COLO829 (cell line): Measurements from ENCODE around the gene ZNF207.
"Not testable (repeated sequence)": the region's sequence is repeated elsewhere in the genome, so short reads cannot be mapped to it uniquely, and the experiment has no call there.

Source experiments
- DNase-seq: peaks from one replicate; pipeline ENCODE4 v3.0.0; 2012; ENCODE audit warnings: low spot score

ZNF207 gene

DNA sequence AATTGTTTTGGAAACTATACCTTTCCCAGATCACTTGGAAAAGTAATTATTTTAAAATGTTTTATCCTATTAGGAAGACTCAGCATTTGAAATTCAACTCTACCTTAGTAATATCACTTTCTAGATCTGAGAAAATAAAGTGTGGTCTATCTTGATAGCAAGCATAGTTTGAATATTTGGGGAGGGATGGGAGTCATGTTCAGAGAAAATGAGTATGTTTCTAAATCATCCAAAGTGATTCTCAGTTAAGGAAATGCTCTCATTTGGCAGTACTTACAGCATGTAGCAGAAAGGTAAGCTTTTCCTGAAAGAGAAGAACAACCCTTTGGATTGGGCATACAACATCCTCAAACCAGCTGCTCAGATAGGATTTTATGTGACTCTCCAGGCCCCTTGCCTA, 14.9 kb upstream of the ZNF207 start:
- DNase-seq, result no peak

DNA sequence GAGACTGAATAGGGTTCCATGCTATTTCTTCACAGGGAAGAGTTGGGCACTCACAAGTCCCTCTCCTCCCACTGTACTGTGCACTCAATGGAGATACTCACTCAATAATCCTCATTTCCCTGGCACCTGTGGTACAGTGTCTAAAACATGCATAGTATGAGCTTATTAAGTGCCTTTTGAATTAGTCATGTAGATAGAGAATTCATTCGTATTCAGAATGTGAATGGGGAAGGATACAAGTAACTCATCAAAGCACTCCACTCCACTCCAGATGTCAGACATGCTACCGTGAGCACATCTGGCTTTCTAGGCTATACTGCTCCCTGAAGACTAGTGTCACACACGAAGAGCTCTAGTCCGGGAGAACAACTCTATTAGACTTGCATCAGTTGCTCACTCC, 14.3 kb upstream of the ZNF207 start:
- no peak for DNase-seq

DNA sequence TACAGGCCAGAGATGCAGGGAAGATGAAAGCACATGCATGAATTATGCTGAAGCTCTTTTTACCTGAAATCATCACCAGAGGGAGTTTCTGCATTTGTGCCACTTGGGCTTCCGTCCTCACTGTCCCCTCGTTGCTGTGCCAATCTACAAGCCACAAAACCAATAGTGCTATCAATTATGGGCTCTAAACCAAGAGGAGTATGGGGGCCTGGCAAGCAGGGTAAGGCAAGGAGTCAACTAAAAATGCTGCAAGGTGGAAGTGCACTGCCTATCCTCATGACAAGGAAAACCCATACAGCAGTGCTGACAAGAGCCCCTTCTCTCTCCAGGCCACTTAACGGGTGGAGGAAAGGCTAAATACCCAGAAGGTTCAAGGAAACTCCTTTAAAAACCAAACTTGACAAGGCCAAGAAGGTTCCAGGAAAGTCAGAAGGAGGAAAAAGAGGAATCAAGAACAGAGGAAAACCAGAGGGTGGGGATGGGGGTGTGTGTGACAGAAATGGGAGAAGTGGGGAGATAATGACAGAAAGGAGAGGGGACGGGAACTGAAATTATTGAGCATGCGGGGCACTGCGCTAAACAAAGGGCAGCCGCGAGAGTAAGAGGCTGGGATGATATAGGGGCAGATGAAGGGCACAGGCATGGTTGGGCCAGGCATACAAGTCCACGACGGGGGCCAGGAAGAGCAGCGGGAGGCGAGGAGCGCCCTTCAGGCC, 8.7 kb upstream of the ZNF207 start:
- DNase-seq, result no peak

DNA sequence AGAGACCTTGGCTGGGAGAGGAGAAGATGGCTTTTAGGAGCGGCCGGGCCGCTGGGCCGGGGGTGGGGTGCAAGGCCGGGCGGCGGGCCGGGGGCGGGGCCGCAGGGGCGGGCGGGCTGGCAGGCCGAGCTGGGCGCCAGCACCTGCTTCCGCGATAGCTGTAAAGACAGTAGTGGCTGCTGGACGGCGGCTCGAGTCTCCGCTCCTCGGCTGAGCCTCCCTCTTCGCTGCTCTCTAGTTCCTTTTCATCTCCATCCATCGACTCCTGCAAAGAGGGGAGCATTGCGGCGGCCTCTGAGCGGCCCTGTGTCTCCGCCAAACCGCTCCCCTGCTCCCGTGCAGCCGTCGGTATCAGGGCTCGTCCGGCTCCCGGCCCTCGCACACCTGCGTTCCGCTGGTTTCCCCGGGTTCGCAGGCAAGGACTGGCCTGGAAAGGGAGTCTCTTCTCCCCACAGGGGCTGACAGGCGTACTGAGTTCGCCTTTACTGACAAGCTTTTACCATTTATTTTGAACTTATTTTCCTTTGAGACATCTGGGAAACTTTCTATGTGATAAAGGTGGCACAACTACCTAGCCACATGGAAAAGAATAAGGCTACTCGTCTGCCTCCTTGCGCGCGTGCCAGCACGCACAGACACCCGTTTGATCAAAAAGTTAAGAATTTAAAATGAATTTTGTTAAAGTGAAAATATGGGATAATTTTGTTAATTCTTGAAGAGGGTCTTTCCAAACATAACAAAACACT, 7.9 kb upstream of the ZNF207 start, which contains the start of gene C17orf75:
TSS of gene C17orf75 (minus strand) at position 317 of the 746 bp plus-strand sequence. CDS start at position 283, 34 bp downstream.
- DNase-seq, result peak; percentile 42

DNA sequence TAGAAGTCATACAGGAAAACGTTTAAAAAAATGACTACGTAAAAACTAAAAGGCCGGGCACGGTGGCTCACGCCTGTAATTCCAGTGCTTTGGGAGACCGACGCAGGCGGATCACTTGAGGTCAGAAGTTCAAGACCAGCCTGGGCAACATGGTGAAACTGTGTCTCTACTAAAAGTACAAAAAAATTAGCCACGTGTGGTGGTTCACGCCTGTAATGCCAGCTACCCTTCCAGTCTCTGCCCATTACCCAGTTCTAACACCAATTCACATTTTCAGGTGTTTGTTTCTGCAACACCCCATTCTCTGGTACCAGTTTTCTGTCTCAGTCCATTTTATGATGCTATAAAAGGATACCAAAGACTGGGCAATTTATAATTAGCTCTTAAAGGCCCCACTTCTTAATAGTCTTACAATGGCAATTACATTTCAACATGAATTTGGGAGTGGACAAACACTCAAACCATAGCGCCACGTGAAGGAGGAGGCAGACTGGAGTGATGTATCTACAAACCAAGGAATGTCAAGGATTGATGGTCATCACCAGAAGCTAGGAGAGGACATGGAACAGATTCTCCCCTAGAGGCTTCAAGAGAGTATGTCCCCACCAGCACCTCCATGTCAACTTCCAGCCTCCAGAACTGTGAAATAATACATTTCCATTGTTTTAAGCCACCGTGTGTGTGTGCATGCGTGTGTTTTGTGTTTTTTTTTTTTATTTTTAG, 7.2 kb upstream of the ZNF207 start:
- no peak for DNase-seq

DNA sequence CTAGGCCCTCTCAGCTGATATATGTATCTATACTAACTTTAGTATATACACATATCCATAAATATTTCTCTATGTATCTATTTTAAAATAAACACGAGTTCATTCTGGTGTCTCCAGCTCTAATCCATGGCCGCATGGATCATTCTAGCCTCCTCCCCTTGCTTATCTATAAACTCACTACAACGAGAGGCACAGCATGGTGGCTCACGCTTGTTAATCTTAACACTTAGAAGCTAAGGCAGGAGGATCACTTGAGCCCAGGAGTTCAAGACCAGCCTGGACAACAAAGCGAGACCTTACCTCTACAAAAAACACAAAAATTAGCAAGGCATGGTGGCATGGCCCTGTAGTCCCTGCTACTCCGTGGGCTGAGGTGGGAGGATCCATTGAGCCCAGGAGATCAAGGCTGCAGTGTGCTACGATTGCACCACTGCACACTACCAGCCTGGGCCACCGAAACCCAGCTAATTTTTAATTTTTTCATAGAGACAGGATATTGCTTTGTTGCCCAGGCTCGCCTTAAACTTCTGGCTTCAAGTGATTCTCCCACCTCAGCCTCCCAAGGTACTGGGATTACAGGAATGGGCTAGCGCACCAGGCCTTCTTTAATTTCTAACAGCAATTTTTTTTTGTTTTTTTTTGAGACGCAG, 3.9 kb upstream of the ZNF207 start:
- no peak for DNase-seq

DNA sequence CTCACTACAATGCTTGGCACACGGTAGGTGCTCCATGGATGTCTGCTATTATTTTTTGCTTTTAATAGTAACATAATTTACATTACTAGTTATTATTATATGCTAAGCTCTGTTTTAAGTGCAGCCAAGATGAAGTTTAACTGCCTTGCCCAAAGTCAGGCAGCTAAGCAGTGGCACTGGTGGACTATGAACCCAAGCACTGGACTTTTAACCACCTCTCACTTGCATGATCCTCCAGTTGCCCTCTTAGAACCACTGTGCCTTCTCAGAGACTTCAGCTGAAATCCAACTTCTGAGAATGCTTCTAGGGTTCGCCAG, 1.5 kb upstream of the ZNF207 start:
- DNase-seq, result no peak

DNA sequence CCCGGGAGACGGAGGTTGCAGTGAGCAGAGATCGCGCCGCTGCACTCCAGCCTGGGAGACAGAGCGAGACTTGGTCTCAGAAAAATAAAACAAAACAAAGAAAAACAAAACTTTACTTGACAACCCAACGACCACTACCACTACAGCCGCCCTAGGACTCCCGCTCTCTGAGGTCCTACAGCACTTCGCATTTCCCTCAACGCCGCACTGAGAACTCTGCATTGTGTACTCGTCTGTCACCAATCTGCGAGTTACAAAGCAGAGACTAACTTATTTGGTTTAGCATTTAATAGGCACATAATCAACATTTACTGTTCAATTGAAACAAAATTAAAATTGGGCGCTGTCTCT, 479 bp upstream of the ZNF207 start:
- DNase-seq, result no peak

DNA sequence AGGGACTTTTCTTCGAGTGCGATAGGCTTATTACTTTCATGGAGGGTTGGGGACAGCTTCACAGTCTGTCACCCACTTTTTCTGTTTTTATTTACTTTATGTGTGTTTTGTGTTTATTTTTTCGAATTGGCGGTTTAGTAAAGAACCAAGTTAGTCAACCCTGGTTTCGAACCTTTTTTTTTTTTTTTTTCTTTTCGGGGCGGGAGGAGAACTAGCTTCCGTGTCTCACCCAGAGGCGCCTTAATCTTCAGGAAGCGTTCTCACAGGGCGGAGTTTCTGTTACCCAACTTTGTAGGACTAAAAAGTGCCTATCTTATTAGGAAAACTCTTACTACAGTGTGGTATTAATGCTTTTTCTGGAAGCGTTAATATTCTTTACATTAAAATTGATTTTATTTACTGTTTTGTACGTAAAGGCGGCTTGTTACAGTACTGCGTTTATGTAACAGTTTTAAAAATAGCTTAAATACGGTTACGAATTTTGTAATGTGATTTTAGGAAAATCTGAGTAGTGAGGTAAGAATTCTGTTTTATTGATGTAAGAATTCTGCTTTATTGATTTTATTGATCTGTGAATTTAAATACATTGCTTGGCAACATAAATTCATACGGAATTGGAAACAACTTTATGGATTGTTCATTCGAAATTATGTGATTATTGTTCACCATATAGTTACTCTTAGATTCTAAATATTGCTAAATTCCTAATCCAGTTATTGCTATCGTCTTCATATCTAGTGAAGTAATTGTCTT, 885 bp downstream of the ZNF207 start:
- DNase-seq, result peak; percentile 35

DNA sequence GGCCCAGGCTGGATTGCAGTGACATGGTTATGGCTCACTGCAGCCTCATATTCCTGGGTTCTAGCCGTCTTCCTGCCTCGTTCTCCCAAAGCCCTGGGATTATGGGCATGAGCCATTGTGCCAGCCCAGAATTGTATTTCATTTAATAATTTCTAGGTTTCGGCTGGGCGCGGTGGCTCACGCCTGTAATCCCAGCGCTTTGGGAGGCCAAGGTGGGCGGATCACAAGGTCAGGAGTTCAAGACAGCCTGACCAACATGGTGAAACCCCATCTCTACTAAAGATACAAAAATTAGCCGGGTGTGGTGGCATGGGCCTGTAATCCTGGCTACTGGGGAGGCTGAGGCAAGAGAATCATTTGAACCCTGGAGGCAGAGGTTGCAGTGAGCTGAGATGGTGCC, 2.8 kb downstream of the ZNF207 start:
- not testable (repeated sequence) for DNase-seq

DNA sequence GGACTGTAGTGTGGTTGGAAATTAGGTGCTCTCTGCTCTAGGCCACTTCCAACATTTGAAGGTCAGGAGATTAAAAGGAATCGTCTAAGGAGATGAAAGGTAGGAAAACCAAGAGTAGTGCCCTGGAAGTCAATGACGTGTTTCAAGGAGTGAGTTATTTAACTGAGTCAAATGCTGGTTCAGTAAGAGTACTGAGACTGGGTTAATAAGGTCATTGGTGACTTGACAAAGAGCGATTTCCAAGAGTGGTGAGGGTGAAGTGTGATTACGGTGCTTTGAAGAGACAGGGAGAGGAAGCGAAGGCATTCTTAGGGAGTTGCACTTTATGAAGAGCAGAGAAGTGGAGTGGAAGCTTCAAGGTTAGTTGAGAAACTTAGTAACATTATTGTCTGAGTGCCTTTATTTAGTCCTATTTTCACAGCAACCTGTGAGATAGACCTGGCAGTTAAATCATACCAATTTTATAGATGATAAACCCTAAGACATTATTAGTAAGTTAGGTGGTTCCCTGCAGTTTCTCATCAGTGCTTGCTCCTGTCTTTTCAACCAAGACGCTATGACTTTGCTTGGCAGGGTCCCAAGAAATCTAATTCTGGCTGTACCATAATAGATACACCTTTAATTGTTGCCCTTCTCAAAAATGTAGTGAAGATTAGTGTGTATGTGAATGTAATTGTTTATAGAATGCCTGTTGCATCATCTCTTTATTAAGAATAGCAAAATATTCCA, 5.9 kb downstream of the ZNF207 start:
- no peak for DNase-seq

DNA sequence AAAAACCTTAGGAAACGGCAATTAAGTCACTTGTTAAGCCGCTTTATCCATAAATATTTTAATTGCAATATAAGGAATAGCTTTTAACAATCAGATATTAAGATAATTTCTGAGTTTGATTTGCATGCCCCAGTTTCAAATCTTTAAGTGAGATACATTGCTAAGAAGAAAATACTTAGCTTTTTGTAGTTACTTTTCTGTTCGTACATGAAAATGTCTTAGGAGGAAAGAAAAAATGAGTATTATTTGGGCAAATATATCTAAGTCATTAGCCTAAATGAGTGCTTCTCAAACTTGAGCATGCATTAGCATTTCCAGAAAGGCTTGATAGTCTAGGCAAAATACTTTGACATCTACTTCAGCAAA, 6.4 kb downstream of the ZNF207 start:
- DNase-seq, result no peak

DNA sequence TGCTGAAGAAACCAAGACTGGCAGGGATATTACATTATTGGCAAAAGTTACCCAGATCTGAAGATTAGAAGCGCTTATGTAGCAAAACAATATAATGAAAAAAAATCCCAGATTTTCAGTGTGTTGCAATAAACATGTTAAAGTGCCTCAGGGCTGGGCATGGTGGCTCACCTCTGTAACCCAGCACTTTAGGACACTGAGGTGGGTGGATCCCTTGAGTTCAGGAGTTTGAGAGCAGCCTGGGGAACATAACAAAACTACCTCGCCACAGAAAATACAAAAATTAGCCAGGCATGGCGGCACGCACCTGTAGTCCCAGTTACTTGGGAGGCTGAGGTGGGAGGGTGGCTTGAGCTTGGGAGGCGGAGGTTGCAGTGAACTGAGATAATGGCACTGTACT, 6.8 kb downstream of the ZNF207 start:
- no peak for DNase-seq

DNA sequence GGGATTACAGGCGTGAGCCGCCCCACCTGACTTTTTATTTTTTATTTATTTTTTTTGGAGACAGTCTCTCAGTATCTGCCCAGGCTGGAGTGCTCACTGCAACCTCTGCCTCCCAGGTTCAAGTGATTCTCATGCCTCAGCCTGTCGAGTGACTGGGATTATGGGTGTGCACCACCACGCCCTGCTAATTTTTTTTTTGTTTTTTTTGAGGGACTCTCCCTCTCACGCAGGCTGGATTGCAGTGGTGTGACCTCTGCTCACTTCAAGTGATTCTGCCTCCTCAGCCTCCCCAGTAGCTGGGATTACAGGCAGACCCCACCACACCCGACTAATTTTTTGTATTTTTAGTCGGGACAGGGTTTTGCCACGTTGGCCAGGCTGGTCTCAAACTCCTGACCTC, 7.7 kb downstream of the ZNF207 start:
- DNase-seq, result no peak

DNA sequence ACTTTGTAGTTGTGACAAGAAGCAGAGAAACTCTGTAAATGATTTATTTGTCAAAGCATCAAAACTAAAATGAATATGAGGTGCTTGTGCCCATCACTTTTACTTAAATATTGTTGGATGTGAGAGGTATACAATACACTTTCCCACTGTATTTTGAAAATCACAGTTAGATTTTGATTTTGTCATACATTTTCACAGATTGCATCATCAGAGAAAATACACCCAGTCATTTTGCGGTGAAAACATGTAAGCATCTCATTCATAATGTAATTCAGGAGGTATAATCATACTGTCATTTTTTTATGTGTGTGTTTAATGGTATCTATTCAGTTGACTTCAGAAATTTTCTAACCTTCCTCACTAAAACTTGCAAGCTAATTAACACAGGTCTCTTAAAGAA, 11.3 kb downstream of the ZNF207 start:
- DNase-seq, result no peak

DNA sequence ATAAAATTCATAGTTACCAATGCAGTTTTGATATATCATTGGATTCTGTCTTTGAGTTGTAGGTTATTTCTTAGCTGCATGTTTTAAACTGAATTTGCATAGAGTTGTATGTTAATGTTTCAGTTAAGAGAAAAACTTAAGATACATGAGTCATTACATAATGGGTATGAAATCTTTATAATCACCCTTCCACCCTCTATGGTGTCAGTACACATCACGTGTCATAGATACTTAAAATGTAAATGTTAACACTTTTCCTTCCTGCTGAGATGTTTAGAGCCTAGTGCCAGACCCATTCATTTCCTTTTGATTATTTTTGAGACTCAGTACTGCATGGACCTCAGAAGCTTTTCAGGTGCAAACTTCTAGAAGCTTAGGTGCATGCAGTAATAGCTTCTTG, 20.5 kb downstream of the ZNF207 start:
- no peak for DNase-seq

DNA sequence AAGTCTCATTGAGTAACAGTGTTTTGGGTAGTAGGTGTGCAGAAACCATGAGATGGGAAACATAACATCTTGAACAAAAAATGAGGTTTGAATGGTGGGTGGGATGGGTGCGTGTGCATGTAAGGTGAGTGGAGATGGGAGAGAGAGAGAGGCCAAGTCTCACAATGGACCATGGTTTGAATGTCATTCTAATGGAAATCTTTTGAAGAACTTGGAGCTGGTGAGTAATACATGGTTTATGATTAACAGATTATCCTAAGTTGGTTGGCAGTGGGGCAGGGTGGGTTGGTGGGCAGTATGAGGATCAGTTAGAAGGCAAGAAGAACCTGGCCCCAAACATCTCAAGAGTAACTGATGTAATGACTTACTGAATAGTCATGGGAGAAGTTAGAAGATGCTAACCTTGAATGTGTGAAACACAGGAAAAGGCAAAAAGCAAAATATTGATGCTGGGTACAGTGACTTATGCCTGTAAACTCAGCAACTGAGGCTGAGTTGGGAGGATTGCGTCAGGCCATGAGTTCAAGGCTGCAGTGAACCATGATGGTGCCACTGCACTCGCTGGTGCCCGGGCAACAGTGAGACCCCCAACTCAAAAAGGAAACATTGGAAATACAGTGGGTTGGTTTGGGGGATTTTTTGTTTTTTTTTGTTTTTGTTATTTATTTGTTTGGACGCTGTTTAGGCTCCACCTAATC, 32.7 kb downstream of the ZNF207 start:
- DNase-seq, result no peak

DNA sequence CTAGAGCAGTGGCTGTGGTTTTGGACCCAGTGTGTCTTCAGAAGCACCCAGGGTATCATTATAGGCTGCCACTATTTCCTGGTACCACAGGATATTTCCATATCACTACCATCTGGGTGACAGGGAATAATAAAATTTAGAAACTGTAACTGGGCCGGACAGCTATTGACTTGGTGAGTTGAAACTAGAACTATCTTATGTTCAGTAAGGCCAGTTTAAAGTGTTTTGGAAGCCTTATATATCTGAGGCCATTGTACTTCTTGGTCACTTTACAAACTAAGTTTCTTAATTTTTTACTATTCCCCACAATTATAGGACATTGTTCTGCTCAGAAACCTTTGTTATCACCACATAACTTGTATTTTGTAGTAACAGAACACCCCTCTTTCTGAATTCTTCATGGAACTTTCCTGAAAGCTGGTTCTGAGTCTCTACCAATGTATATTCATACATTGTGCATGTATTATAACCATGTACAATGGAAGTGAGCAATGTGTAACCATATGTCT, 34.0 kb downstream of the ZNF207 start:
- no peak for DNase-seq

DNA sequence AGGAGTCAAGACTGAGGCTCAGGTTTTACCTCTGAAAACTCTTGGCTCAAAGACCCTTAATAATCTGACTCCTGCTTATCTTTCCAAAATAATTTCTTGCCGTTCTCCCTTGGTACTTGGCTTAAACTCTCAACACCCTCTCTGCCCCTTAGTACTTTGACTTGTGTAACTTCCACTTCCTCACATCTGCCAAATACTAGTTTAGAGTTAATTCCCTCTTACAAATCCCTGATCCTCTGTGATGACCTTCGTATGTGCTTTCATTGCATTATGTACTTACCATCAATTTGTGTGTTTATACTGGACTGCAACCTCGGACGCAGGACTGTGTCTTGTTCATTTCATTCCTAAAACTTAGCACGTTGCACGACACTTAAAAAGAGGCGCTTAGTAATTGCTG, 35.2 kb downstream of the ZNF207 start:
- DNase-seq, result no peak

DNA sequence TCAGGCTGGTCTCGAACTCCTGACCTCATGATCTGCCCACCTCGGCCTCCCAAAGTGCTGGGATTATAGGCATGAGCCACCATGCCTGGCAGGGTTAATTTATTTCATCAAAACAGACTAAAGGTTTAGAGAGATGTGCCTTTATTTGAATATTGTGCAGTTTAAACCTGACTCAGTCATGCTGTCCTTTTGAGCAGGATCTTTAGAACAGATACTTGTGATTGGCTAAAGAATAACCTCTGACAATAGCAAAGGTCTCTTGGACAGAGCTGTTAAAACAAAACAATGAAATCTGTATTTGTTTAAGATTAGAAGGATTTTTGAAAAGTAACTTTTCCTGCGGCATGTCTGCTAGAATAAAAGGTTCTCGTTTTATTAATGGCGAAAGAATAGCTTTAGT, 36.0 kb downstream of the ZNF207 start:
- DNase-seq, result no peak

DNA sequence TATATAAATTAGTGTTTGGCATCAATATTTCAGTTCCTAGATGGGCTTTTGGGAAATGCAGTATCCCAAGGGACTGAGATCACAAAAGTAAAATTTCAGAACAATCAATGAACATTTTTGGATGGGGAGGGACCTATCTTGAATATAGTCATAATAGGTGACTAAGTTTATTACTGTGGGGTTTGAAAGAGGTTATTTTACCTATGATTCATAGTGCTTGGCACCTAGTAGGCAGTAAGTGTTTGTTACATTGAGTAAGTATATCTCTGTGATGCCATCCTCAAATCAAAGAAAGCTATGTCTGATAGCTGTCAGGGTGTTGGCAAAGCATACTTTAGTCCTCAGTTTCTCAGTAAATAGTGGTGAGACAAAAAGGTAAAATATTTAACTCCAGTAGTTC, 36.9 kb downstream of the ZNF207 start:
- no peak for DNase-seq
